ENCODE measurements around the gene SELPLG. TPM values are rescaled to one million over a fixed set of nuclear protein-coding genes. Genes with fewer than 3 reads are reported as not detected.
A peak's percentile ranks its signal among the peaks of the same experiment; 100 is the strongest.

The SELPLG gene
- total and polyA plus RNA-seq, 2 experiments from 2014 or later, result 4.4 to 6.7 TPM

DNA sequence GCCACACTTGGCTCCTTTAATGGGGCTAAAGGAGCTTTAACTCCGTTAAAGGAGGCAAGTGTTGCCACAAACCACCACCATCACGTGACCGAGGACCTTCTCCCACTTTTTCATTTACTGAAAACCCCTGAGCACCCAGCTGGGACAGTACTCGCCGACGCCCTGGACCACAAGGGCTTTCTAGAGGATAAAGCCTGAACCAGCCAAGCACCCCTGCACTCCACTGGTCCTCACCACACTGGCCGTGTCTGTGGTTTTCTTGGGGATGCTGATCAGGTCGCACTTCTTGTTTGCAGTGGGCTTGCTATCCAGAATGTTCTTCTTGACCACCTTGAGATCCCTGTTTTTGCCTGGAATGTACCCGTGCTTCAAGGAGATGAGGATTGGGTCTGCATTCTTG lies 14.7 kb upstream of the SELPLG start:
- in situ Hi-C loops (cut with MboI), result no loop called here
- Histone ChIP-seq H2AFZ (no peak overlapping the region), H3K36me3 (ENCODE audit: low read depth) (peaks cover 78% of the 10 kb centered on the region), H3K27me3 (replicated peaks; ENCODE audit: insufficient read depth) (no peaks in the 10 kb centered on the region), H4K20me1 (ENCODE audit: insufficient read depth) (no peaks in the 10 kb centered on the region), H3K4me2 (ENCODE audit: unreplicated experiment) (peak overlapping the region; percentile 62), H3F3A (ENCODE audit: insufficient read depth) (peaks cover 91% of the 10 kb centered on the region), H3K4me1 (ENCODE audit: insufficient read depth) (peaks cover 71% of the 10 kb centered on the region), H3K9me2 (ENCODE audit: insufficient read depth) (no peaks in the 10 kb centered on the region), H3K9ac (peak overlapping the region; percentile 71), H3K79me2 (ENCODE audit: insufficient read depth) (peaks cover 80% of the 10 kb centered on the region), H3K9me3 (ENCODE audit: low read depth) (no peaks in the 10 kb centered on the region), H3K4me3 (0 out of 2 replicates have a peak overlapping the region, but pooled peaks have one; percentile 9), H3K27ac (peak overlapping the region; percentile 92)
- 86 to 88% methylated on average over 9 of the region's 9 CpGs for WGBS, 2 experiments (ENCODE audit: low coverage in 1 of 2, low lambda C conversion rate in 2 of 2, missing lambda C conversion rate in 2 of 2)
- no peak for DNase-seq
- TF ChIP-seq EZH2phosphoT487 (IDR thresholded peaks at IDR 0.05; ENCODE audit: insufficient read depth, low read depth) (no peak), EZH2 (IDR thresholded peaks at IDR 0.05; ENCODE audit: insufficient read depth, poor library complexity, severe bottlenecking) (no peak)

- H2AFZ ChIP-seq, result no peak overlapping the region
- peak overlapping the region; percentile 92 for H3K27ac ChIP-seq
- H3F3A ChIP-seq (ENCODE audit: insufficient read depth), result peaks cover 90% of the 10 kb centered on the region
- peaks cover 78% of the 10 kb centered on the region for H3K79me2 ChIP-seq (ENCODE audit: insufficient read depth)
- H3K4me2 ChIP-seq (ENCODE audit: unreplicated experiment), result no peak overlapping the region
- in situ Hi-C loops (cut with MboI), result no loop called here
- peaks cover 78% of the 10 kb centered on the region for H3K36me3 ChIP-seq (ENCODE audit: low read depth)
- peaks cover 70% of the 10 kb centered on the region for H3K4me1 ChIP-seq (ENCODE audit: insufficient read depth)
- no peaks in the 10 kb centered on the region for H3K27me3 ChIP-seq (replicated peaks; ENCODE audit: insufficient read depth)
- no peak for DNase-seq
- no peaks in the 10 kb centered on the region for H4K20me1 ChIP-seq (ENCODE audit: insufficient read depth)
- H3K4me3 ChIP-seq, result no peak overlapping the region
- no peak for TF ChIP-seq EZH2 (IDR thresholded peaks at IDR 0.05; ENCODE audit: insufficient read depth, poor library complexity, severe bottlenecking)
- TF ChIP-seq EZH2phosphoT487 (IDR thresholded peaks at IDR 0.05; ENCODE audit: insufficient read depth, low read depth), result no peak
- no peaks in the 10 kb centered on the region for H3K9me2 ChIP-seq (ENCODE audit: insufficient read depth)
- H3K9me3 ChIP-seq (ENCODE audit: low read depth), result no peaks in the 10 kb centered on the region
- WGBS, 2 experiments (ENCODE audit: low coverage in 1 of 2, low lambda C conversion rate in 2 of 2, missing lambda C conversion rate in 2 of 2), result 77 to 78% methylated on average over 11 of the region's 11 CpGs
- H3K9ac ChIP-seq, result peak overlapping the region; percentile 71; the same call in 1 of the 2 replicates
Observed at GRCh38 chr12:108647585-108648287, 14.0 kb upstream of the SELPLG start.

DNA sequence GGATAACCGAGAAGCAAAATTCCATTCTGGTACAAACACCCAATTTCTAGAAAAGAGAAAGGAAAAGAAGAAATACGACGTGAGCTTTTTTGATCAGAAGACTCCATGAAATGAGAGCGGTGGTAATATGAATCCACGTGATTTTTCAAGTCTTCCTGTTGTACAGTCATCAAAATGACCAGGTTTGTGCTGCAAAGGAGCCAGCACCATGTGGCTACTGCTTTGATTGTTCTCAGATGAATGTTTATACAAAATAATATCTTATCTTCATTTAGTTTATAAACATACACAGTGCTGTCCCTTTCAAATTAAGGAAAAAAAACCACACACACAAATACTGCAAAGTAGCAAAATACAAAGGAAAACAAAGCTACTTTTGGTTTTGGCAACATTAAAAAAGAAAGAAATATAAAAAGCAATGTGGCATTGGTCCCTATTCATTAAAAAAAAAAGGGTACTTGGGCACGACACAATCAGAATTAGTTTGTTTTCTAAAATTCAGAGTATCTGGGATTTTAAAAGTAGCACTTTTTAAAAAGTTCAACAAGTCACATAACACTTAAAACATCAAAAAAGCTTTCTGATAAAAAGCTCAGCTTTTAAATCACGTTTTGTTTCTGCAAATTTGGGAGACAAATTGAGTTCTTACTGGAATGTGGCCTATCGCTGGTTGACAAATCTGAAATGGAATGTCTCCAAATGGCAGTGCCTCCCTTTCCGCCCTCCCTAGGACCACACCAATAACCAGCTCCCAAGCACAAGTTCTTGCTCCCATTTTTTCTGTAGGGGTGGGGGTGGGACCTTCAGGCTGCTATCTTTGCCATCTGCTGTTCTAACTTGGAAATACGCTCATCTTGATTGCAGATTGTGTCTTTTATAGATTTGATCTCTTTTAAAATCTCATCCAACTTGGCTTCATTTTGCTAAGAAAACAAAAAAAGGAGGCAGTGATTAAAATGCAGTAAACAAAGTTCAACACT lies 13.2 kb upstream of the SELPLG start:
- peaks cover 74% of the 10 kb centered on the region for H3K36me3 ChIP-seq (ENCODE audit: low read depth)
- TF ChIP-seq EZH2phosphoT487 (IDR thresholded peaks at IDR 0.05; ENCODE audit: insufficient read depth, low read depth), result no peak
- no peak for TF ChIP-seq EZH2 (IDR thresholded peaks at IDR 0.05; ENCODE audit: insufficient read depth, poor library complexity, severe bottlenecking)
- H4K20me1 ChIP-seq (ENCODE audit: insufficient read depth), result no peaks in the 10 kb centered on the region
- H3K27me3 ChIP-seq (replicated peaks; ENCODE audit: insufficient read depth), result no peaks in the 10 kb centered on the region
- no peaks in the 10 kb centered on the region for H3K9me2 ChIP-seq (ENCODE audit: insufficient read depth)
- peaks cover 89% of the 10 kb centered on the region for H3F3A ChIP-seq (ENCODE audit: insufficient read depth)
- in situ Hi-C loops (cut with MboI), result no loop called here
- 67 to 69% methylated on average over 10 of the region's 10 CpGs for WGBS, 2 experiments (ENCODE audit: low coverage in 1 of 2, low lambda C conversion rate in 2 of 2, missing lambda C conversion rate in 2 of 2)
- peak overlapping the region; percentile 16; the same call in 1 of the 2 replicates for H3K9ac ChIP-seq
- peak; percentile 47 for DNase-seq
- peaks cover 69% of the 10 kb centered on the region for H3K79me2 ChIP-seq (ENCODE audit: insufficient read depth)
- H3K4me3 ChIP-seq, result no peak overlapping the region
- no peak overlapping the region for H3K4me2 ChIP-seq (ENCODE audit: unreplicated experiment)
- H3K4me1 ChIP-seq (ENCODE audit: insufficient read depth), result peaks cover 71% of the 10 kb centered on the region
- H3K9me3 ChIP-seq (ENCODE audit: low read depth), result no peaks in the 10 kb centered on the region
- H3K27ac ChIP-seq, result peak overlapping the region; percentile 92
- H2AFZ ChIP-seq, result no peak overlapping the region

All from GM23248 (cell line).